Kidney (tissue), 14 donors: ENCODE measurements around the gene SPATA2L. TPM values are rescaled to one million over a fixed set of nuclear protein-coding genes. Genes with fewer than 3 reads are reported as not detected.

Source experiments
- DNase-seq, 5 donors: peaks; one replicate each; pipeline ENCODE4 v3.0.0-alpha.2; 2013 to 2020
- FAIRE-seq: peaks from 2 replicates; lab custom pipeline; 2012; peaks lifted over from hg19 to GRCh38; lab: Jason Lieb, UNC
- H3K27ac ChIP-seq, 2 donors: one replicate each; pipeline ENCODE4 v1.7.0; 2013; ENCODE audit warnings: low read depth in 2 of 2, low read length in 2 of 2, inconsistent platforms in 1 of 2
- H3K27me3 ChIP-seq: one replicate; pipeline ENCODE4 v1.7.1; 2013; ENCODE audit warnings: low read length, inconsistent platforms; ENCODE audit not compliant: control insufficient read depth, insufficient read depth
- H3K36me3 ChIP-seq, 3 donors: one replicate each; pipeline versions ENCODE4 v1.7.0 to v1.7.1; 2013; ENCODE audit warnings: low read length in 3 of 3, control low read depth in 1 of 3, inconsistent platforms in 1 of 3; ENCODE audit not compliant: insufficient read depth in 3 of 3, control insufficient read depth in 2 of 3
- H3K4me1 ChIP-seq, 3 donors: one replicate each; pipeline versions ENCODE4 v1.7.0 to v1.7.1; 2013; ENCODE audit warnings: low read length in 3 of 3, inconsistent platforms in 1 of 3, low read depth in 1 of 3; ENCODE audit not compliant: control insufficient read depth in 2 of 3, insufficient read depth in 2 of 3
- H3K4me3 ChIP-seq, 3 donors: one replicate each; pipeline versions ENCODE4 v1.7.0 to v1.8.1; 2013; ENCODE audit warnings: low read length in 3 of 3, control low read depth in 1 of 3, inconsistent platforms in 1 of 3
- H3K9ac ChIP-seq, 3 donors: one replicate each; pipeline versions ENCODE4 v1.7.0 to v1.7.1; 2013; ENCODE audit warnings: low read length in 3 of 3, control low read depth in 1 of 3, inconsistent platforms in 1 of 3
- H3K9me3 ChIP-seq, 3 donors: one replicate each; pipeline versions ENCODE4 v1.7.0 to v1.7.1; 2013; ENCODE audit warnings: low read length in 3 of 3, control low read depth in 1 of 3, inconsistent platforms in 1 of 3; ENCODE audit not compliant: control insufficient read depth in 2 of 3, insufficient read depth in 1 of 3
- CTCF ChIP-seq: IDR thresholded peaks from 3 replicates; pipeline ENCODE4 v1.5.1; 2012; ENCODE audit warnings: mild to moderate bottlenecking, moderate library complexity, borderline replicate concordance; ENCODE audit not compliant: insufficient read depth; ENCODE audit errors: extremely low read depth
- intact Hi-C: fragments of 100-400 bp; cut with DNase I; formaldehyde crosslinking; loops from one replicate; pipeline ENCODE4 v1.11.1; 2022
- polyA plus RNA-seq: library from polyadenylated mRNA; stranded (reverse); fragments of 350-450 nt; fragmentation: Illumina TruSeq; extraction: RNeasy Lipid Tissue Mini Kit (QIAGEN cat#74804); gene quantifications from one replicate; pipeline ENCODE4 v1.2.3, GENCODE V29; 2014; ENCODE audit warnings: low read depth, low replicate concordance; ENCODE audit not compliant: insufficient read depth
- total RNA-seq: library from RNA; stranded (reverse); fragmentation: NEBNext Ultra II Directional; extraction: Animal tissue kit (Norgen Biotek cat#: 25700); gene quantifications from one replicate; pipeline ENCODE4 v1.2.1, GENCODE V29; 2021
- donor health status: control.
- donor health status: control.
- donor health status: control.
- donor health status: control.
- donor health status: control.
- donor health status: DM: yes; HTN: yes; CAD: no.
- donor health status: Normal renal cell carcinoma (clear cell type).

The SPATA2L gene
- total and polyA plus RNA-seq, 2 donors from 2014 or later = 12.6 to 15.1 TPM

DNA sequence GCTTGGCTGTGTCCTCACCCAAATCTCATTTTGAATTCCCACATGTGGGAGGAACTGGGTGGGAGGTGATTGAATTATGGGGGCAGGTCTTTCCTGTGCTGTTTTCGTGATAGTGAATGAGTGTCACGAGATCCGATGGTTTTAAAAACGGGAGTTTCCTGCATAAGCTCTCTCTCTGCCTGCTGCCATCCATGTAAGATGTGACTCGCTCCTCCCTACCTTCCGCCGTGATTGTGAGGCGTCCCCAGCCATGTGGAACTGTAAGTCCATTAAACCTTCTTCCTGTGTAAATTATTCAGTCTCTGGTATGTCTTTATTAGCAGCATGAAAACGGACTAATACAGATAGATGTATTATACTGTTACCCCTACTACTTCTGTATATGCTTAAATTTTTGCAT, 40.3 kb downstream of the SPATA2L start:
- intact Hi-C loops = no loop called here
- TF ChIP-seq CTCF = no peak
- peaks cover 0 to 13% (median 5%) of the 10 kb centered on the region in 3 donors for H3K4me1 ChIP-seq
- no peaks in the 10 kb centered on the region for H3K27me3 ChIP-seq
- FAIRE-seq (no peak), DNase-seq (no peak)
- H3K9me3 ChIP-seq = no peaks in the 10 kb centered on the region
- H3K4me3 ChIP-seq = no peak overlapping the region
- no peak overlapping the region for H3K27ac ChIP-seq
- peaks cover 0 to 2% (median 2%) of the 10 kb centered on the region in 3 donors for H3K36me3 ChIP-seq
- H3K9ac ChIP-seq = no peak overlapping the region

- no peak for DNase-seq
- intact Hi-C loops = no loop called here
- no peak overlapping the region for H3K9ac ChIP-seq
- no peaks in the 10 kb centered on the region for H3K9me3 ChIP-seq
- no peak overlapping the region for H3K4me3 ChIP-seq
- H3K27me3 ChIP-seq = no peaks in the 10 kb centered on the region
- H3K27ac ChIP-seq = no peak overlapping the region
- TF ChIP-seq CTCF = no peak
- peaks cover 0 to 2% (median 2%) of the 10 kb centered on the region in 3 donors for H3K36me3 ChIP-seq
- H3K4me1 ChIP-seq = peaks cover 0 to 13% (median 5%) of the 10 kb centered on the region in 3 donors
- FAIRE-seq = no peak
Observed at GRCh38 chr16:89660146-89660545, 41.4 kb downstream of the SPATA2L start.

DNA sequence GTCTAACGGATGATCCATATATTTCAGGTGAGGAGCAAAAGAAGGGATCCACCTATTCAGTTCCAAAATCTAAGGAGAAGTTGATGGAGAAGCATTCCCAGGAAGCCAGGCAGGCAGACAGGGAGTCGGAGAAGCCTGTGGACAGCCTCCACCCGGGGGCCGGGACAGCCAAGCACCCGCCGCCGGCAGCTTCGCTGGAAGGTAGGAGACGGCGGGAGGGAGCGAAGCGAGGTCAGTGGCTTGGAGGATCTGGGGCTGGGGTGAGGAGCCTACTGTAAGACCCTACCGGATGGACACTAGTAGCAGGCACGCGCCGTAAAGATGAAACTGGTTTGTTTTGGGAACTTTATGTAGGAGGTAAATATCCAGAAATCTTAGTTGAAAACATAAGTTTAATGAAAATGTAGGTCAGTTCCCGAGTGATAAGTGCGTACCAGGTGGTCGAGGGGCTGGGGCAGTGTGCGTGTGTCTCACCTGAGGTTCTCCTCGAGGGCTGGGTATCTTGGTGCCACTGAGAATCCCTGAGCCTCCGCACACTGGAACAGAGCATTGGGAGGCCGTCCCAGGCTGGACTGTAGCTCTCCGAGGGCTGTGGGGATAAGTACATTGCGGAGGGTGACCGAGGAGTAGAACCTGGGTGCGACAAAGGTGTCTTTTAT, 43.2 kb downstream of the SPATA2L start:
- no peak for TF ChIP-seq CTCF
- Histone ChIP-seq H3K36me3 (peaks cover 0 to 2% (median 2%) of the 10 kb centered on the region in 3 donors), H3K9me3 (no peaks in the 10 kb centered on the region), H3K9ac (peak overlapping the region; percentile 83 to 90 (median 87)), H3K27ac (no peak overlapping the region), H3K4me3 (peak overlapping the region; percentile 89 to 92 (median 91)), H3K27me3 (no peaks in the 10 kb centered on the region), H3K4me1 (peaks cover 0 to 13% (median 5%) of the 10 kb centered on the region in 3 donors)
- intact Hi-C loops = no loop called here
- peak in 1 of 5 donors; percentile 77 for DNase-seq
- no peak for FAIRE-seq
